H1 (cell line): Measurements from ENCODE around the gene LURAP1L. TPM values are rescaled to one million over a fixed set of nuclear protein-coding genes. Genes with fewer than 3 reads are reported as not detected.

Experiments
- CTCF ChIA-PET: fragments of 300-600 bp; sonication (Branson Sonifier 250); formaldehyde crosslinking; loops from one replicate; lab custom pipeline; 2021; ENCODE audit not compliant: partially characterized antibody; lab: Charles Lee
- POLR2A ChIA-PET: fragments of 300-600 bp; sonication (Branson Sonifier 250); formaldehyde crosslinking; loops from one replicate; lab custom pipeline; 2021; ENCODE audit warnings: inconsistent platforms; ENCODE audit not compliant: partially characterized antibody; lab: Charles Lee
- DNase-seq, 2 experiments: peaks; one replicate each; pipeline versions ENCODE4 v3.0.0 to v3.0.0-alpha.2; 2010 to 2022; ENCODE audit warnings: low spot score in 2 of 2, low read depth in 1 of 2, mixed read lengths in 1 of 2
- FAIRE-seq: peaks from 2 replicates; lab custom pipeline; 2011; peaks lifted over from hg19 to GRCh38; lab: Jason Lieb, UNC
- H2AFZ ChIP-seq: 2 replicates; pipeline ENCODE4 v1.8.1; 2012; ENCODE audit warnings: low read length, inconsistent platforms
- H2AK5ac ChIP-seq: 2 replicates; pipeline ENCODE4 v1.6.1; 2013; ENCODE audit warnings: low read depth, low read length
- H2BK120ac ChIP-seq: replicated peaks from 2 replicates; pipeline ENCODE3; 2013; ENCODE audit warnings: low read depth, low read length, inconsistent platforms
- H2BK12ac ChIP-seq: 2 replicates; pipeline ENCODE4 v1.6.1; 2013; ENCODE audit warnings: low read depth, low read length
- H2BK15ac ChIP-seq: 2 replicates; pipeline ENCODE4 v1.6.1; 2013; ENCODE audit warnings: low read length
- H2BK20ac ChIP-seq: 2 replicates; pipeline ENCODE4 v1.6.1; 2013; ENCODE audit warnings: low read length
- H2BK5ac ChIP-seq: 2 replicates; pipeline ENCODE4 v1.6.1; 2013; ENCODE audit warnings: low read depth, low read length
- H3K14ac ChIP-seq: 2 replicates; pipeline ENCODE4 v1.6.1; 2013; ENCODE audit warnings: inconsistent platforms; ENCODE audit not compliant: insufficient read length
- H3K18ac ChIP-seq: 2 replicates; pipeline ENCODE4 v1.6.1; 2013; ENCODE audit warnings: low read length; ENCODE audit errors: extremely low read depth
- H3K23ac ChIP-seq: 2 replicates; pipeline ENCODE4 v1.6.1; 2013; ENCODE audit warnings: inconsistent platforms; ENCODE audit not compliant: insufficient read length
- H3K23me2 ChIP-seq: 2 replicates; pipeline ENCODE4 v1.6.1; 2013; ENCODE audit warnings: low read depth, low read length
- H3K27ac ChIP-seq: 2 replicates; pipeline ENCODE4 v1.6.1; 2011; ENCODE audit warnings: low read depth, low read length, inconsistent platforms
- H3K27me3 ChIP-seq, 4 experiments: replicated peaks in 1 of 4; 1 replicate in 1 of 4; 2 replicates in 3 of 4; pipeline versions ENCODE4 v1.6.1 to v1.8.1; 2011 to 2013; ENCODE audit warnings: low read length in 3 of 4, mild to moderate bottlenecking in 3 of 4, inconsistent platforms in 2 of 4, mixed read lengths in 2 of 4, moderate library complexity in 1 of 4; ENCODE audit not compliant: control insufficient read depth in 3 of 4, insufficient read depth in 3 of 4; ENCODE audit errors: extremely low read depth in 1 of 4
- H3K36me3 ChIP-seq, 4 experiments: 2 replicates each; pipeline versions ENCODE4 v1.6.1 to v1.8.1; 2011 to 2013; ENCODE audit warnings: mild to moderate bottlenecking in 4 of 4, low read length in 3 of 4, moderate library complexity in 2 of 4, control low read depth in 1 of 4, inconsistent platforms in 1 of 4; ENCODE audit not compliant: insufficient read depth in 4 of 4, control insufficient read depth in 2 of 4
- H3K4ac ChIP-seq: replicated peaks from 2 replicates; pipeline ENCODE3; 2013; ENCODE audit warnings: low read length, low read depth, mixed read lengths, inconsistent platforms; ENCODE audit not compliant: insufficient read length
- H3K4me1 ChIP-seq, 4 experiments: replicated peaks in 1 of 4; 1 replicate in 1 of 4; 2 replicates in 3 of 4; pipeline versions ENCODE4 v1.6.1 to v1.8.1; 2011 to 2013; ENCODE audit warnings: low read length in 3 of 4, inconsistent platforms in 2 of 4, mixed read lengths in 1 of 4; ENCODE audit not compliant: insufficient read depth in 4 of 4, control insufficient read depth in 3 of 4
- H3K4me2 ChIP-seq, 2 experiments: 2 replicates each; pipeline versions ENCODE4 v1.6.1 to v1.8.1; 2011 to 2013; ENCODE audit warnings: low read depth in 2 of 2, low read length in 2 of 2, control low read depth in 1 of 2, inconsistent platforms in 1 of 2, mild to moderate bottlenecking in 1 of 2; ENCODE audit not compliant: insufficient read depth in 1 of 2
- H3K4me3 ChIP-seq, 4 experiments: fragments of 200-600, 300-600 bp in 1 of 4; sonication (generic), shearing (Covaris generic), sonication (Bioruptor Twin) in 1 of 4; 2 replicates each; pipeline versions ENCODE4 v1.5.1 to v1.8.1; 2011 to 2016; ENCODE audit warnings: low read length in 4 of 4, low read depth in 3 of 4, control low read depth in 2 of 4, inconsistent platforms in 2 of 4, mild to moderate bottlenecking in 2 of 4, mixed read lengths in 1 of 4, moderate library complexity in 1 of 4; ENCODE audit not compliant: insufficient read depth in 2 of 4; ENCODE audit errors: extremely low read depth in 1 of 4
- H3K56ac ChIP-seq: replicated peaks from 2 replicates; pipeline ENCODE3; 2013; ENCODE audit warnings: low read depth, mild to moderate bottlenecking, mixed read lengths, low read length, inconsistent platforms; ENCODE audit not compliant: insufficient read length
- H3K79me1 ChIP-seq: 2 replicates; pipeline ENCODE4 v1.6.1; 2013; ENCODE audit warnings: low read depth, low read length, control low read depth
- H3K79me2 ChIP-seq, 2 experiments: 2 replicates each; pipeline versions ENCODE4 v1.6.1 to v1.8.1; 2012 to 2013; ENCODE audit warnings: low read length in 2 of 2, mild to moderate bottlenecking in 2 of 2, inconsistent platforms in 1 of 2; ENCODE audit not compliant: insufficient read depth in 2 of 2, control insufficient read depth in 1 of 2
- H3K9ac ChIP-seq, 4 experiments: replicated peaks in 1 of 4; 1 replicate in 1 of 4; 2 replicates in 3 of 4; pipeline versions ENCODE4 v1.6.1 to v1.8.1; 2011 to 2013; ENCODE audit warnings: low read depth in 3 of 4, low read length in 3 of 4, control low read depth in 2 of 4, mild to moderate bottlenecking in 2 of 4, moderate library complexity in 2 of 4, inconsistent platforms in 1 of 4; ENCODE audit errors: extremely low read depth in 1 of 4
- H3K9me3 ChIP-seq, 2 experiments: 2 replicates each; pipeline versions ENCODE4 v1.6.1 to v1.8.1; 2012 to 2013; ENCODE audit warnings: mild to moderate bottlenecking in 2 of 2, moderate library complexity in 2 of 2, control low read depth in 1 of 2, inconsistent platforms in 1 of 2, low read depth in 1 of 2, low read length in 1 of 2, mixed read lengths in 1 of 2; ENCODE audit not compliant: insufficient read depth in 2 of 2
- H4K20me1 ChIP-seq, 2 experiments: replicated peaks in 1 of 2; 2 replicates each; pipeline versions ENCODE3 to v1.8.1; 2011 to 2013; ENCODE audit warnings: inconsistent platforms in 2 of 2, low read length in 2 of 2, mild to moderate bottlenecking in 1 of 2; ENCODE audit not compliant: insufficient read depth in 2 of 2, control insufficient read depth in 1 of 2
- H4K5ac ChIP-seq: 2 replicates; pipeline ENCODE4 v1.6.1; 2013; ENCODE audit warnings: low read length, low read depth, mixed read lengths, inconsistent platforms; ENCODE audit not compliant: insufficient read length
- H4K8ac ChIP-seq: 2 replicates; pipeline ENCODE4 v1.8.0; 2013; ENCODE audit warnings: mild to moderate bottlenecking, moderate library complexity, low read length, inconsistent platforms; ENCODE audit not compliant: insufficient read depth; ENCODE audit errors: extremely low read depth
- H4K91ac ChIP-seq: replicated peaks from 2 replicates; pipeline ENCODE3; 2013; ENCODE audit warnings: low read length, mixed read lengths, inconsistent platforms; ENCODE audit not compliant: insufficient read length
- BACH1 ChIP-seq: IDR thresholded peaks from 2 replicates; pipeline ENCODE4 v1.6.1; 2012; ENCODE audit warnings: low read length, improper control_type of control experiment
- BRCA1 ChIP-seq: IDR thresholded peaks from 2 replicates; pipeline ENCODE4 v1.6.1; 2012; ENCODE audit warnings: low read depth, low read length, improper control_type of control experiment
- KDM1A ChIP-seq: fragments of 200-600, 300-600 bp; sonication (generic); IDR thresholded peaks from 2 replicates; pipeline ENCODE4 v1.7.1; 2016; ENCODE audit warnings: mild to moderate bottlenecking, low read length, borderline replicate concordance
- KDM4A ChIP-seq: IDR thresholded peaks from one replicate; pipeline ENCODE4 v1.7.1; 2012; ENCODE audit warnings: low read depth, mild to moderate bottlenecking, moderate library complexity, low read length, inconsistent platforms; ENCODE audit not compliant: severe bottlenecking
- NRF1 ChIP-seq: IDR thresholded peaks from 2 replicates; pipeline ENCODE4 v1.6.1; 2011; ENCODE audit warnings: mild to moderate bottlenecking, low read depth, low read length, improper control_type of control experiment
- POLR2A ChIP-seq, 2 experiments: IDR thresholded peaks; 1 replicate in 1 of 2; 2 replicates in 1 of 2; pipeline ENCODE4 v1.6.1; 2011; ENCODE audit warnings: low read depth in 2 of 2, low read length in 2 of 2, mild to moderate bottlenecking in 2 of 2; ENCODE audit errors: control extremely low read depth in 1 of 2
- POLR2AphosphoS5 ChIP-seq: IDR thresholded peaks from 2 replicates; pipeline ENCODE4 v1.6.1; 2011; ENCODE audit warnings: low read depth, low read length
- RBBP5 ChIP-seq: IDR thresholded peaks from 2 replicates; pipeline ENCODE4 v1.7.1; 2012; ENCODE audit warnings: low read depth, mild to moderate bottlenecking, inconsistent platforms, low read length, moderate library complexity, borderline replicate concordance
- RFX5 ChIP-seq: IDR thresholded peaks from 2 replicates; pipeline ENCODE4 v1.6.1; 2011; ENCODE audit warnings: low read depth, low read length, improper control_type of control experiment, borderline replicate concordance
- SIN3A ChIP-seq, 2 experiments: IDR thresholded peaks in 1 of 2; conservative IDR thresholded peaks in 1 of 2; 2 replicates each; pipeline ENCODE4 v1.6.1; 2011 to 2012; ENCODE audit warnings: low read length in 2 of 2, improper control_type of control experiment in 1 of 2, low read depth in 1 of 2, mild to moderate bottlenecking in 1 of 2
- SP4 ChIP-seq: IDR thresholded peaks from 2 replicates; pipeline ENCODE4 v1.6.1; 2012; ENCODE audit warnings: low read length, inconsistent platforms
- TAF7 ChIP-seq: optimal IDR thresholded peaks from 2 replicates; pipeline ENCODE3; 2011; ENCODE audit warnings: low read depth, mild to moderate bottlenecking, inconsistent platforms, low read length, moderate library complexity, borderline replicate concordance
- WGBS, 2 experiments: shearing (Covaris generic) in 1 of 2; methylation state at CpG; one replicate each; pipeline versions ENCODE4 v1.1.6 to v1.1.7; 2013 to 2015; ENCODE audit warnings: low lambda C conversion rate in 2 of 2, mixed read lengths in 2 of 2, inconsistent platforms in 1 of 2, low coverage in 1 of 2, missing lambda C conversion rate in 1 of 2; ENCODE audit not compliant: insufficient replicate concordance in 2 of 2, insufficient coverage in 1 of 2, insufficient read length in 1 of 2; ENCODE audit errors: extremely low coverage in 1 of 2, missing lambda C conversion rate in 1 of 2; 5-methylcytosine and 5-hydroxymethylcytosine counted together
- polyA plus RNA-seq, 7 experiments: library from polyadenylated mRNA; depleted of rRNA in 3 of 7; stranded (reverse) in 5 of 7; unstranded in 2 of 7; fragments of >200 nt in 5 of 7; fragments of 200-250 nt in 2 of 7; gene quantifications; 1 replicate in 5 of 7; 2 replicates in 1 of 7; 4 replicates in 1 of 7; pipeline versions ENCODE4 v1.2.1 to v1.2.3, GENCODE V29; 2011 to 2013; ENCODE audit warnings: missing spikeins in 2 of 7, mixed read lengths in 2 of 7
- total RNA-seq: library from RNA; stranded (reverse); fragmentation: NEBNext Ultra II Directional; extraction: Animal tissue kit (Norgen Biotek cat#: 25700); gene quantifications from 2 replicates; pipeline ENCODE4 v1.2.1, GENCODE V29; 2021

The LURAP1L gene
- total and polyA plus RNA-seq, 2 of the 8 experiments (the other 6 are each of a cell fraction or from before 2014, with no cell fraction given): 0.63 to 1.2 TPM

DNA sequence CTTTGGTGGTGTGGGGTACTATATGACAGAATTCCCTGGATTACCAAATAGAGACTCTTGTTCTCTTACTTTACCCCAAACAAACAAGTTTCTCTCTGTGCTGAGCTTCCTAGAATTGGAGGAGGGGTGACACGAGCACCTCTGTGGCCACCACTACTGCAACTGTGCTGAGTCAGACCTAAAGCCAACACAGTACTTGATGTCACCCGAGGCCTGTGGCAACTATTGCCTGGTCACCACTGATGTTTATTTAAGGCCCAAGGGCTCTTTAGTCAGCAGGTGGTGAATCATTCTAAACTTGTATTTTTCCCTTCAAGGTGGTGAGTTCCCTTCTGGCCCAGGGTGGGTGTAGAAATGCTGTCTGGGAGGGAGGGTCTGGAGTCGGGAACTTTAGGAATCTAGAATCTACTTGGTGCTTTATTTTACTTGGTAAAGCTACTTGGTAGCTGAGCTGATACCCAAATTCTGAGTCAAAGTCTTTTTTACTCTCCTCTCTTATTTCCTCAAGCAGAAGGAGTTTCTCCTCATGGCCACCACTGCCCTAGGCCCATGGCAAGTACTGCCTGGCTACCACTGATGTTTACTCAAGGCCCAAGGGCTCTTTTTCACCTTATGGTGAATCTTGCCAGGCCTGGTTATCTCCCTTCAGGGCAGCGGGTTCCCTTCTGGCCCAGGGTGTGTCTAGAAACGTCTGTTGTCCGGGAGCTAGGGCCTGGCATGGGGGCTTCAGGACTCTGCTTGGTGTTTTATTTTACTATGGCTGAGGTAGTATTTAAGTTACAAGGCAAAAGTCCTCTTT is 9.8 kb downstream of the LURAP1L start:
- H3K14ac ChIP-seq: no peak overlapping the region
- no peak overlapping the region for H4K8ac ChIP-seq
- H4K91ac ChIP-seq: no peak overlapping the region
- H3K27ac ChIP-seq: no peak overlapping the region
- H3K4me1 ChIP-seq: no peaks in the 10 kb centered on the region
- POLR2A ChIA-PET: no interaction called here
- no peak overlapping the region for H3K23ac ChIP-seq
- CTCF ChIA-PET: interaction anchor here (1.7 kb wide), 2 partner anchors 8 to 33 kb away, joined by 4 to 6 read pairs; no protein-coding TSS in a partner anchor
- no peak overlapping the region for H2BK120ac ChIP-seq
- H2BK15ac ChIP-seq: no peak overlapping the region
- no peaks in the 10 kb centered on the region for H3K23me2 ChIP-seq
- no peak overlapping the region for H4K5ac ChIP-seq
- H3K9me3 ChIP-seq: no peaks in the 10 kb centered on the region
- H3K9ac ChIP-seq: no peak overlapping the region
- no peaks in the 10 kb centered on the region for H3K27me3 ChIP-seq
- H2AFZ ChIP-seq: no peak overlapping the region
- WGBS, 2 experiments: 87% methylated on average over 6 of the region's 6 CpGs; no CpG with 5 or more reads in 1 of the 2 experiments
- no peak overlapping the region for H3K56ac ChIP-seq
- H3K79me2 ChIP-seq: no peaks in the 10 kb centered on the region
- FAIRE-seq (no peak), DNase-seq (no peak)
- H2BK20ac ChIP-seq: no peak overlapping the region
- no peaks in the 10 kb centered on the region for H3K79me1 ChIP-seq
- H3K36me3 ChIP-seq: no peaks in the 10 kb centered on the region
- no peak for TF ChIP-seq BRCA1
- TF ChIP-seq TAF7: no peak
- TF ChIP-seq KDM4A: no peak
- TF ChIP-seq BACH1: no peak
- no peak for TF ChIP-seq RBBP5
- TF ChIP-seq SIN3A (conservative IDR thresholded peaks at IDR 0.05 in 1 of 2, IDR thresholded peaks at IDR 0.05 in 1 of 2; ENCODE audit: low read depth in 1 of 2, low read length in 2 of 2): no peak
- no peak for TF ChIP-seq KDM1A
- no peak for TF ChIP-seq RFX5
- no peak for TF ChIP-seq NRF1
- no peak for TF ChIP-seq POLR2A (IDR thresholded peaks at IDR 0.05; ENCODE audit: control extremely low read depth in 1 of 2, low read depth in 2 of 2, low read length in 2 of 2)
- TF ChIP-seq POLR2AphosphoS5: no peak
- no peak for TF ChIP-seq SP4
- no peaks in the 10 kb centered on the region for H4K20me1 ChIP-seq
- H3K4ac ChIP-seq: no peak overlapping the region
- no peak overlapping the region for H3K4me3 ChIP-seq
- no peak overlapping the region for H2AK5ac ChIP-seq
- H3K4me2 ChIP-seq: no peak overlapping the region
- H2BK5ac ChIP-seq: no peak overlapping the region
- no peak overlapping the region for H3K18ac ChIP-seq
- H2BK12ac ChIP-seq: no peak overlapping the region
